Activated naive CD4-positive, alpha-beta T cell treated with anti-CD3 and anti-CD28 coated beads, Interleukin-2, amount 50 U/mL, for 16 hours (primary cell): ENCODE data around the gene IFNG.

Experiments used
- DNase-seq: peaks from one replicate; pipeline ENCODE4 v3.0.0-alpha.2; 2020

Gene IFNG

DNA sequence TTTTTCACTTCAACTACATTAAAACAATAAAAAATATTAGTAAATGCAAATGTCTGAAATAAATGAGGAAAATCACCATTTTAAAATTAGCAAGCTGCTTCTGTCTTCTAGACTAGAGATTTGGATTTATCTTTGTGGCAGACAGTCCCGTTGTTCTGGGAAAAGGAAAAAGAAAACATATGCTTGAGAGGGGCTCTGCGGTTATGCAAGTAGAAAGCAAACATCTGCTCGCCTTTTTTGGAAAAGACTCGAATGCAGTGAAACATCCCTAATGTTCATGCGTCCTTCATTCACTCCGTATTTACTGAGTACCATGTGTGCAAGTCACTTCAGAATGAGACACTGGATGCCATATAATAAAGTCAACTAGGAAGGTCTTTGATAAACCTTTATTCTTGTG is 44.9 kb downstream of the IFNG start:
- DNase-seq: no peak

GRCh38 chr12:68113644-68114043 is 45.9 kb downstream of the IFNG start:
- DNase-seq: peak; percentile 37

- DNase-seq: no peak
Observed at GRCh38 chr12:68111995-68112394, 47.5 kb downstream of the IFNG start.

- DNase-seq: no peak
Observed at GRCh38 chr12:68109444-68110217, 49.9 kb downstream of the IFNG start.

GRCh38 chr12:68109001-68109400 is 50.5 kb downstream of the IFNG start:
- no peak for DNase-seq

DNA sequence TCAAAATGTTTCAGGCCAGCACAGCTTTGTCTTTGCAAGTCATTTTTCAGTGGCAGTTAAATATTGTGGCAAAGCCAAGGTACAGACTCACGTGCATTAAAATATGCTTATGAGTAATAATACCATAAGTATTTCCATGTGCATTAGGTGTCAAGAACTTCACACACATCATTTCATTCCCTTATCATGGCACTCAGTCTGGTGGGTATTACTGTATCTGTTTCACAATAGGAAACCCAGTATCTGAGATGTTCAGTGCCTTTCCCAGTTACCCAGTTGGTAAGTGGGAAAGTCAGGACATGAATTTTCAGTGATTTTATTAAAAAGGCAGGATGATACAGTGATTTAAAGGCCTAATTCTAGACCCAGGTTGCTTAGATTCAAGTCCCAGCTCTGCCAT is 52.9 kb downstream of the IFNG start:
- DNase-seq: no peak

GRCh38 chr12:68106160-68106559 is 53.4 kb downstream of the IFNG start:
- no peak for DNase-seq
